HG03135 (cell line): ENCODE measurements around the gene PUS3.

Experiments
- ATAC-seq: cut with Tn5 transposase; IDR thresholded peaks from one replicate; pipeline ENCODE4 v1.9.1; 2021; ENCODE audit warnings: mild to moderate bottlenecking, moderate library complexity; ENCODE audit not compliant: unreplicated experiment

PUS3 gene

GRCh38 chr11:125941619-125942611, 38.9 kb upstream of the PUS3 start:
- ATAC-seq, result no peak

GRCh38 chr11:125941267-125941618, 38.2 kb upstream of the PUS3 start:
- ATAC-seq, result no peak

- ATAC-seq, result no peak
Measured at GRCh38 chr11:125940145-125940544, 37.1 kb upstream of the PUS3 start.

GRCh38 chr11:125939081-125939521, 36.1 kb upstream of the PUS3 start:
- no peak for ATAC-seq

- ATAC-seq, result no peak
Measured at GRCh38 chr11:125938418-125938817, 35.4 kb upstream of the PUS3 start.

- no peak for ATAC-seq
Measured at GRCh38 chr11:125935618-125936199, 32.7 kb upstream of the PUS3 start.

GRCh38 chr11:125935056-125935455, 32.0 kb upstream of the PUS3 start:
- no peak for ATAC-seq

GRCh38 chr11:125934473-125934872, 31.5 kb upstream of the PUS3 start:
- no peak for ATAC-seq

- ATAC-seq, result no peak
Measured at GRCh38 chr11:125933030-125933813, 30.2 kb upstream of the PUS3 start.

- no peak for ATAC-seq
Measured at GRCh38 chr11:125932301-125932700, 29.3 kb upstream of the PUS3 start.

- no peak for ATAC-seq
Measured at GRCh38 chr11:125931668-125932067, 28.7 kb upstream of the PUS3 start.

- no peak for ATAC-seq
Measured at GRCh38 chr11:125931116-125931515, 28.1 kb upstream of the PUS3 start.

- no peak for ATAC-seq
Measured at GRCh38 chr11:125930076-125930450, 27.1 kb upstream of the PUS3 start.

- ATAC-seq, result no peak
Measured at GRCh38 chr11:125929445-125930075, 26.6 kb upstream of the PUS3 start.

GRCh38 chr11:125926682-125927081, 23.7 kb upstream of the PUS3 start:
- ATAC-seq, result no peak

GRCh38 chr11:125925804-125926203, 22.8 kb upstream of the PUS3 start:
- no peak for ATAC-seq

- no peak for ATAC-seq
Measured at GRCh38 chr11:125925247-125925740, 22.3 kb upstream of the PUS3 start.

GRCh38 chr11:125924384-125925007, 21.5 kb upstream of the PUS3 start:
- no peak for ATAC-seq

GRCh38 chr11:125923633-125924032, 20.6 kb upstream of the PUS3 start:
- no peak for ATAC-seq

- no peak for ATAC-seq
Measured at GRCh38 chr11:125923012-125923579, 20.1 kb upstream of the PUS3 start.
